CD4-positive, alpha-beta T cell (primary cell): ENCODE data around the gene OTUD4. TPM values are rescaled to one million over a fixed set of nuclear protein-coding genes. Genes with fewer than 3 reads are reported as not detected.

ENCODE experiments used
- ATAC-seq: fragments of 200-7000 bp; cut with Tn5 transposase; one replicate; pipeline ENCODE4 v1.10.0; 2022; ENCODE audit warnings: mild to moderate bottlenecking; ENCODE audit not compliant: poor library complexity
- CTCF ChIA-PET: fragments of 350-600 bp; sonication (Branson Sonifier 250); formaldehyde crosslinking; loops from one replicate; lab custom pipeline; 2021; ENCODE audit warnings: antibody characterized with exemption, inconsistent platforms; lab: Charles Lee
- POLR2A ChIA-PET: fragments of 350-600 bp; sonication (Branson Sonifier 250); formaldehyde crosslinking; loops from one replicate; lab custom pipeline; 2021; ENCODE audit warnings: antibody characterized with exemption, inconsistent platforms; lab: Charles Lee
- DNase-seq, 14 experiments: peaks; one replicate each; pipeline ENCODE4 v3.0.0-alpha.2; 2013 to 2020; ENCODE audit warnings: mixed read lengths in 2 of 14
- H3K27ac ChIP-seq, 2 donors: one replicate each; pipeline versions ENCODE4 v1.5.1 to v1.7.0; 2013; ENCODE audit warnings: low read length in 2 of 2, low read depth in 1 of 2, mild to moderate bottlenecking in 1 of 2
- H3K27me3 ChIP-seq, 2 experiments: 1 replicate in 1 of 2; 2 replicates in 1 of 2; pipeline versions ENCODE4 v1.6.1 to v1.7.0; 2013; ENCODE audit warnings: low read length in 2 of 2, control low read depth in 1 of 2, mild to moderate bottlenecking in 1 of 2, moderate library complexity in 1 of 2; ENCODE audit not compliant: insufficient read depth in 2 of 2, control insufficient read depth in 1 of 2
- H3K36me3 ChIP-seq: one replicate; pipeline ENCODE4 v1.6.1; 2013; ENCODE audit warnings: low read length, control low read depth; ENCODE audit not compliant: insufficient read depth
- H3K4me1 ChIP-seq: one replicate; pipeline ENCODE4 v1.6.1; 2013; ENCODE audit warnings: low read length, control low read depth; ENCODE audit not compliant: insufficient read depth
- H3K4me3 ChIP-seq: one replicate; pipeline ENCODE4 v1.5.1; 2013; ENCODE audit warnings: mild to moderate bottlenecking, low read length, moderate library complexity
- H3K9me3 ChIP-seq, 2 experiments: 1 replicate in 1 of 2; 2 replicates in 1 of 2; pipeline versions ENCODE4 v1.6.1 to v1.7.0; 2013; ENCODE audit warnings: low read length in 2 of 2, mild to moderate bottlenecking in 2 of 2, control low read depth in 1 of 2, moderate library complexity in 1 of 2; ENCODE audit not compliant: control insufficient read depth in 1 of 2, insufficient read depth in 1 of 2
- H3K27ac Mint-ChIP-seq: one replicate; pipeline ENCODE4 v1.8.0; 2020; ENCODE audit warnings: mixed read lengths
- H3K27me3 Mint-ChIP-seq: one replicate; pipeline ENCODE4 v1.8.0; 2021; ENCODE audit warnings: mixed read lengths
- H3K36me3 Mint-ChIP-seq: one replicate; pipeline ENCODE4 v1.8.0; 2021; ENCODE audit warnings: low read depth, mixed read lengths
- H3K4me1 Mint-ChIP-seq: one replicate; pipeline ENCODE4 v1.8.0; 2021; ENCODE audit warnings: low read depth, mixed read lengths
- H3K4me3 Mint-ChIP-seq: one replicate; pipeline ENCODE4 v1.8.0; 2020; ENCODE audit warnings: mild to moderate bottlenecking, mixed read lengths
- H3K9me3 Mint-ChIP-seq: one replicate; pipeline ENCODE4 v1.8.0; 2020; ENCODE audit warnings: mixed read lengths
- CTCF ChIP-seq: fragments of 200-600 bp; IDR thresholded peaks from one replicate; pipeline ENCODE4 v1.8.0; 2022; ENCODE audit warnings: antibody characterized with exemption, mild to moderate bottlenecking
- intact Hi-C, 2 experiments: fragments of 100-400 bp; cut with DNase I in 1 of 2; cut with micrococcal nuclease in 1 of 2; formaldehyde crosslinking; loops; one replicate each; pipeline versions ENCODE4 v1.15.1 to v1.9.0; 2023 to 2025; cut with DNase I, micrococcal nuclease
- total RNA-seq, 174 experiments: library from RNA in 2 of 174; stranded (reverse) in 2 of 174; gene quantifications; one replicate each; pipeline ENCODE4 v1.2.3 and lab custom pipeline; 2021 to 2026

The OTUD4 gene
- total RNA-seq, 2 experiments from 2014 or later, result 75.1 to 81.1 TPM

GRCh38 chr4:145178740-145179280, 1.6 kb downstream of the OTUD4 start:
- DNase-seq (peak in 4 of 14 experiments; percentile 10 to 56 (median 48)), ATAC-seq (no peak)
- no peaks in the 10 kb centered on the region for H3K27me3 Mint-ChIP-seq
- intact Hi-C loops, result loop anchor here in 1 of 2 experiments (2.0 to 5.0 kb wide), 3 partner anchors 80 to 1997 kb away; partner anchors contain the start of genes ABCE1, ANAPC10, USP38 and ZNF827
- peak overlapping the region; percentile 99 for H3K27ac Mint-ChIP-seq
- H3K36me3 ChIP-seq, result no peaks in the 10 kb centered on the region
- peaks cover 51% of the 10 kb centered on the region for H3K4me1 Mint-ChIP-seq
- H3K27me3 ChIP-seq, result no peaks in the 10 kb centered on the region
- peaks cover 35% of the 10 kb centered on the region for H3K4me1 ChIP-seq
- peak overlapping the region; percentile 88 for H3K4me3 ChIP-seq
- POLR2A ChIA-PET, result interaction anchor here (0.7 to 4.8 kb wide), 9 partner anchors 9 to 760 kb away, joined by 3 to 38 read pairs (median 3); partner anchors contain the start of genes ABCE1, ANAPC10, MMAA and ZNF827
- TF ChIP-seq CTCF, result no peak
- H3K27ac ChIP-seq, result peak overlapping the region; percentile 59 to 95
- peak overlapping the region; percentile 99 for H3K4me3 Mint-ChIP-seq
- H3K36me3 Mint-ChIP-seq, result peaks cover 33% of the 10 kb centered on the region
- CTCF ChIA-PET, result interaction anchor here (1.9 kb wide), 1 partner anchor 439 kb away, joined by 4 read pairs; no protein-coding TSS in a partner anchor
- H3K9me3 ChIP-seq, result no peaks in the 10 kb centered on the region
- H3K9me3 Mint-ChIP-seq, result no peaks in the 10 kb centered on the region

GRCh38 chr4:145177906-145178538, 2.4 kb downstream of the OTUD4 start:
- peak in 3 of 14 experiments; percentile 27 to 61 (median 53) for DNase-seq
- TF ChIP-seq CTCF, result no peak
- H3K4me1 Mint-ChIP-seq, result peaks cover 51% of the 10 kb centered on the region
- H3K4me3 Mint-ChIP-seq, result peak overlapping the region; percentile 99
- ATAC-seq, result no peak
- Histone ChIP-seq H3K27ac (peak overlapping the region in 1 of 2 donors; percentile 95), H3K4me1 (peaks cover 35% of the 10 kb centered on the region), H3K9me3 (no peaks in the 10 kb centered on the region), H3K36me3 (peaks cover 6% of the 10 kb centered on the region), H3K27me3 (no peaks in the 10 kb centered on the region), H3K4me3 (peak overlapping the region; percentile 88)
- ChIA-PET POLR2A (interaction anchor here (0.9 to 4.8 kb wide), 3 partner anchors 55 to 440 kb away, joined by 4 to 38 read pairs (median 35); partner anchors contain the start of genes ABCE1, ANAPC10 and MMAA), CTCF (interaction anchor here (1.9 kb wide), 1 partner anchor 439 kb away, joined by 4 read pairs; no protein-coding TSS in a partner anchor)
- H3K36me3 Mint-ChIP-seq, result peaks cover 39% of the 10 kb centered on the region
- intact Hi-C loops, result loop anchor here in 1 of 2 experiments (2.0 to 5.0 kb wide), 3 partner anchors 79 to 1996 kb away; partner anchors contain the start of genes ABCE1, ANAPC10, USP38 and ZNF827
- H3K9me3 Mint-ChIP-seq, result no peaks in the 10 kb centered on the region
- no peaks in the 10 kb centered on the region for H3K27me3 Mint-ChIP-seq
- H3K27ac Mint-ChIP-seq, result peak overlapping the region; percentile 99

GRCh38 chr4:145177511-145177905, 2.9 kb downstream of the OTUD4 start:
- Histone ChIP-seq H3K36me3 (peaks cover 6% of the 10 kb centered on the region), H3K4me1 (peaks cover 35% of the 10 kb centered on the region), H3K27ac (peak overlapping the region in 1 of 2 donors; percentile 95), H3K9me3 (no peaks in the 10 kb centered on the region), H3K4me3 (peak overlapping the region; percentile 88), H3K27me3 (no peaks in the 10 kb centered on the region)
- peaks cover 44% of the 10 kb centered on the region for H3K36me3 Mint-ChIP-seq
- peak overlapping the region; percentile 99 for H3K4me3 Mint-ChIP-seq
- H3K9me3 Mint-ChIP-seq, result no peaks in the 10 kb centered on the region
- ChIA-PET CTCF (interaction anchor here (1.9 kb wide), 1 partner anchor 440 kb away, joined by 4 read pairs; no protein-coding TSS in a partner anchor), POLR2A (interaction anchor here (3.5 to 4.8 kb wide), 2 partner anchors 79 to 441 kb away, joined by 35 to 38 read pairs; partner anchors contain the start of genes ABCE1, ANAPC10 and MMAA)
- no peaks in the 10 kb centered on the region for H3K27me3 Mint-ChIP-seq
- DNase-seq, result peak in 3 of 14 experiments; percentile 24 to 34 (median 25)
- no peak for ATAC-seq
- intact Hi-C loops, result loop anchor here in 1 of 2 experiments (5.0 kb wide), 2 partner anchors 760 to 1995 kb away; partner anchors contain the start of genes USP38 and ZNF827
- peak overlapping the region; percentile 99 for H3K27ac Mint-ChIP-seq
- TF ChIP-seq CTCF, result no peak
- H3K4me1 Mint-ChIP-seq, result peaks cover 56% of the 10 kb centered on the region
